BE2C (cell line): ENCODE measurements around the gene SCNN1B.
"Not testable (repeated sequence)": the region's sequence is repeated elsewhere in the genome, so short reads cannot be mapped to it uniquely, and the experiment has no call there.

Source experiments
- DNase-seq: peaks from one replicate; pipeline ENCODE4 v3.0.0-alpha.2; 2020
- H3K27me3 ChIP-seq: fragments of 250-450 bp; sonication (Bioruptor Pico); 2 replicates; pipeline ENCODE4 v1.5.1; 2020; ENCODE audit warnings: mild to moderate bottlenecking
- H3K36me3 ChIP-seq: fragments of 250-450 bp; sonication (Bioruptor Pico); 2 replicates; pipeline ENCODE4 v1.5.1; 2020; ENCODE audit warnings: mild to moderate bottlenecking
- H3K4me1 ChIP-seq: fragments of 250-450 bp; sonication (Bioruptor Pico); 2 replicates; pipeline ENCODE4 v1.5.1; 2020
- H3K4me3 ChIP-seq: 2 replicates; pipeline ENCODE4 v1.5.1; 2011; ENCODE audit warnings: low read depth, low read length
- H3K9me3 ChIP-seq: fragments of 250-450 bp; sonication (Bioruptor Pico); 2 replicates; pipeline ENCODE4 v1.5.1; 2020
- CTCF ChIP-seq: IDR thresholded peaks from 2 replicates; pipeline ENCODE4 v1.5.1; 2012; ENCODE audit warnings: mild to moderate bottlenecking, low read depth, low read length

The SCNN1B gene

GRCh38 chr16:23357761-23358290 is 55.7 kb downstream of the SCNN1B start:
- no peak for DNase-seq
- Histone ChIP-seq H3K4me3 (no peak overlapping the region), H3K4me1 (no peaks in the 10 kb centered on the region), H3K27me3 (no peaks in the 10 kb centered on the region), H3K36me3 (no peaks in the 10 kb centered on the region), H3K9me3 (no peaks in the 10 kb centered on the region)
- no peak for TF ChIP-seq CTCF

DNA sequence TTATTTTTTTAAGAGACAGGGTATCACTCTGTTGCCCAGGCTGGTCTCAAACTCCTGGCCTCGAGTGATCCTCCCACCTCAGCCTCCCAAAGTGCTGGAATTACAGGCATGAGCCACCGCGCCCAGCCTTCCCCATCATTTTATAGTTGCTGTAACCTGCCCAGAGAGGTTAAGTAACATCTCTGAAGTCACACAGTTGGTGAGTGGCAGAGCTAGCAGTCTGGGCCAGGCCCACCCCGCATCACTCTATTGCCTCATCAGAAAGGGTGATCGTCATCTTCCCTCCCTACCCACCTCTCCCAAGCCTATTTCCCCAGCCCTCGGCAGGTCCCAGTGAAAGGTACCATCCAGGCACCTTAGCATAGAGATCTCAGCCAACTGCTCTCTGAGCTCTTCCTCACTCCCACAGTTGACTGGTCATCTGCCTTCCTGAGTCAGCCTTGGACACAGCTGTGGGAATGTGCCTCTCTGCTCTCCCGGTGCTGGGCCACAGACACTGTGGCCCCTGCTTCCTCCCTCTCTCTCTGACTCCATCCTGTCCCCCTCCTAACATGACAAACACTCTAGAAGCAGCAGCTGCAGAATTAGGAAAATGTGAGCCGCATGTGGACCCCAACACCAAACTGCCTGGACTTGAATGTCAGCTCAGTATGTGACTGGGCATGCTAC is 57.1 kb downstream of the SCNN1B start:
- no peaks in the 10 kb centered on the region for H3K4me1 ChIP-seq
- H3K27me3 ChIP-seq = no peaks in the 10 kb centered on the region
- no peak overlapping the region for H3K4me3 ChIP-seq
- DNase-seq = no peak
- no peak for TF ChIP-seq CTCF
- no peaks in the 10 kb centered on the region for H3K36me3 ChIP-seq
- no peaks in the 10 kb centered on the region for H3K9me3 ChIP-seq

DNA sequence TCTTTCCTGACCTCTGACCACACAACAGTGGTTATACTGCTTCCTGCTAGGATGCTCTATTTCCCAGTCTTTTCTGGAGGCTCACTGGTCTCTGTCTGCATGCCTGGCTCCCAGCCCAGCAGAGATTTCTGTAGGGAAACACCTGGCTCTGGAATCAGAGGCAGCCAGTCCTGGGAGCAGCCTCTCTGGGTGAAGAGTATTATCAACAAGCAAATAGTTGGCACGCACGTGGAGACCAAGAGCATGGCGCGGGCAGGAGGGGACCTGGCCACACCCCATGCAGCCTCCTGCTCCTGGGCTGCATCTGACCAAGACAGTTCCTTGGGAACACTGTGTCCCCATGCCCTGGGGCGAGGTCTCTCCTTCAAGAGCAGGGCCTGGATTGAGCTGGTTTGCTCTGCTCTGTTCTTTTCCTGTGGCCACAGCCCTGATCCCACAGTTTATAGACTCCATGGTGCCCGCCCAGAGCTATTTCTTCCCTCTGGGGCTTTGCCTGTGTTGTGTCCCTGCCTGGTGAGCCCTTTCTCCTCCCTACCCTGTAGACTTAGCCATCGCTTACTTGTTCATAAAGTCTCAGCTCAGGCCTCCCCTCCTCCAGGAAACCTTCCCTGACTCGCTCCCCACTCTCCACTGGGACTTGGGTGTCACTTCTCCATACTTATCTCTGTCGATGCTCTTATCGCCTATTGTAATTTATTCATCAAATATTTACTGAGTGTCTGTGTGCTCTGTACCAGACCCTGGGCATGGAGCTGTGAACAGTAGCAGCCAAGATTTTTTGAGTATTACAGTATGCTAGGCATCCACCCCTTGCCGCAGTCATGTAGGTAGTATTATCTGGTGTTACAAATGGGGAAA is 60.6 kb downstream of the SCNN1B start:
- TF ChIP-seq CTCF = no peak
- Histone ChIP-seq H3K4me1 (no peaks in the 10 kb centered on the region), H3K4me3 (no peak overlapping the region)

GRCh38 chr16:23365602-23366240 is 63.6 kb downstream of the SCNN1B start:
- Histone ChIP-seq H3K36me3 (no peaks in the 10 kb centered on the region), H3K27me3 (peaks cover 3% of the 10 kb centered on the region; the same call in 1 of the 2 replicates), H3K9me3 (no peaks in the 10 kb centered on the region), H3K4me3 (no peak overlapping the region), H3K4me1 (no peaks in the 10 kb centered on the region)
- DNase-seq = no peak
- no peak for TF ChIP-seq CTCF

More for the DNA sequence above, 60.6 kb downstream of the SCNN1B start:
- H3K27me3 ChIP-seq = peaks cover 3% of the 10 kb centered on the region; the same call in 1 of the 2 replicates
- no peaks in the 10 kb centered on the region for H3K9me3 ChIP-seq
- no peak for DNase-seq
- no peaks in the 10 kb centered on the region for H3K36me3 ChIP-seq

DNA sequence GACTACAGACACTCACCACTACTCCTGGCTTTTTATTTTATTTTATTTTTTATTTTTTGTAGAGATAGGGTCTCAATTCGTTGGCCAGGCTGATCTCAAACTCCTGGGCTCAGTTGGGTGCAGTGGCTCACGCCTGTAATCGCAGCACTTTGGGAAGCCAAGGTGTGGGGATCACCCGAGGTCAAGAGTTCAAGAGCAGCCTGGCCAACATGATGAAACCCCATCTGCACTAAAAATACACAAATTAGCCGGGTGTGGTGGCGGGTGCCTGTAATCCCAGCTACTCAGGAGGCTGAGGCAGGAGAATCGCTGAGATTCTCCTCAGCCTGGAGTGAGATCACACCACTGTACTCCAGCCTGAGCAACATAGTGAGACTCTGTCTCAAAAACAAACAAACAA is 64.2 kb downstream of the SCNN1B start:
- DNase-seq = not testable (repeated sequence)

DNA sequence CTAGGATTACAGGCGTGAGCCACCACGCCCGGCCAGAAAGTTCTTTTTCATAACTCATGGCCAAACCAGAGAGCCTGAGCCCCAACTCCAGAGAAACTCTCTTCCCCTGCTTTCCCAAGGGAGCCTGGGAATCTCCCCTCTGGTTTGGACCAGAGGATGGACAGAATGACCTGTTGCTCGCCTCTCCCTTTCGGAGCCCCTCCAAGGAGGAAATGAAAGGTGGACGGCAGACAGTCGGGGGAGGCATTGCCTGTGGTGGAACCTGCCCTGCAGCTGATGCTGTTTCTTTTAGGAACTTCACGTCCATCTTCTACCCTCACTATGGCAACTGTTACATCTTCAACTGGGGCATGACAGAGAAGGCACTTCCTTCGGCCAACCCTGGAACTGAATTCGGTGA is 65.5 kb downstream of the SCNN1B start:
- no peaks in the 10 kb centered on the region for H3K36me3 ChIP-seq
- no peaks in the 10 kb centered on the region for H3K9me3 ChIP-seq
- no peak overlapping the region for H3K4me3 ChIP-seq
- H3K27me3 ChIP-seq = peaks cover 3% of the 10 kb centered on the region; the same call in 1 of the 2 replicates
- no peak for DNase-seq
- TF ChIP-seq CTCF = no peak
- no peaks in the 10 kb centered on the region for H3K4me1 ChIP-seq

More for the DNA sequence above, 64.2 kb downstream of the SCNN1B start:
- not testable (repeated sequence) for H3K27me3 ChIP-seq, H3K9me3 ChIP-seq, H3K36me3 ChIP-seq, H3K4me3 ChIP-seq, H3K4me1 ChIP-seq
